ENCODE data around the gene PDHA1.

Gene PDHA1

DNA sequence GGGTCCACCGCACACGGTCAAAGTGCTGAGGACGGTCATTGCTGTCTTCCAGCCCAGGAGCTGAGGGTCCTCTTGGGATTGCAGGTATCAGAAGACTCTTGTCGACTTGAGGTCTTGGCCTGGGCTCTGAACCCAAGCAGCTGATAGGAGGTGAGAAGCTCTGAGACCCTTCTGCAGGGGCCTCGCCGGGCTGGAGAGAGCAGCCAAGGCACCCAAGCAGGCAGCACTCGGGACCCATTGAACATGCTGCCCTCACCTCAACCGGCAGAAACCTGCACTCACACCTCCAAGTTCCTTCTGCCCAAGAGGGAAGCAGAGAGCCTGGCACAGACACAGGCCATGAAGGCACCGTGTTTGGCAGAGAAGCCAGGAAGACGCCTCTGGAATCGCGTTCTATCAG lies 34.1 kb downstream of the PDHA1 start:
- DNase-seq: no peak

DNA sequence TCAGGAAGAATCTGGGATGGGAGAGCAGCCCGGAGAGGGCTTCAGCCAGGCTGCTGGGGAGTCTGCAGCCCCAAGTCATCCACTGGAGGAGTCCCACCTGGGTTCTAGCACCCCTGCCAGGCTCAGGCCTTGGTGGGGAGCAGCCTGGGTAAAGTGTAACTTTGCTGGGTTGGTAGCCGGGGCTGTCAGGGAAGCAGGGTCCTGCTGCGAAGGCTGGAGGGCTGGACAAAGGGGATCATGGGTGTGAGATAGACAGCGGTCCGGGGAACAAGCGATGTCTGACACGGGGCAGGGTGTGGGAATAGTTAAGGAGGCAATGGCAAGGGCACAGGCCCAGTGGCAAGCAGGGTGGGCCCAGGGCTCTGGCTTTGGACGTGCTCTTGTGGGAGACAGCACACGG lies 37.6 kb downstream of the PDHA1 start:
- DNase-seq: no peak

- peak; percentile 54 for DNase-seq
Observed at GRCh38 chrX:19382555-19383145, 38.9 kb downstream of the PDHA1 start.

DNA sequence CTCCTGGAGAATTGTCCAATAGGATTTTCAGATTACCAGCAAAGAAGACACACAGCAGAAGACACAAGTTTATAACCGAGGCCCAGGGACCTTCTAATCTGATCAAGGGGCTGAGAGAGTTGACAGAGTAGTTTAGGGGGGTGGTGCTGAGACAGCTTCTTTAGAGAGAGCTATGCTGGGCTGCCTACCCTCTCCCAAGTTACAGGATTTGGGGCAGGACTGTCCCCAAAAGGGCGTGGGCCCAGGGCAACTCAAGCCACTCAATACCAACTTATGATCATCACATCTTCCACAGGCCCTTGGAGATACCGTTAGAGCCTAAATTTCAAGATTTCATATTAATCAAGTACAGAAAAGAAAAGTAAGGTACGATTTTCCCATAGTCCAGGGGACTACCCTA lies 43.0 kb downstream of the PDHA1 start:
- DNase-seq: no peak

DNA sequence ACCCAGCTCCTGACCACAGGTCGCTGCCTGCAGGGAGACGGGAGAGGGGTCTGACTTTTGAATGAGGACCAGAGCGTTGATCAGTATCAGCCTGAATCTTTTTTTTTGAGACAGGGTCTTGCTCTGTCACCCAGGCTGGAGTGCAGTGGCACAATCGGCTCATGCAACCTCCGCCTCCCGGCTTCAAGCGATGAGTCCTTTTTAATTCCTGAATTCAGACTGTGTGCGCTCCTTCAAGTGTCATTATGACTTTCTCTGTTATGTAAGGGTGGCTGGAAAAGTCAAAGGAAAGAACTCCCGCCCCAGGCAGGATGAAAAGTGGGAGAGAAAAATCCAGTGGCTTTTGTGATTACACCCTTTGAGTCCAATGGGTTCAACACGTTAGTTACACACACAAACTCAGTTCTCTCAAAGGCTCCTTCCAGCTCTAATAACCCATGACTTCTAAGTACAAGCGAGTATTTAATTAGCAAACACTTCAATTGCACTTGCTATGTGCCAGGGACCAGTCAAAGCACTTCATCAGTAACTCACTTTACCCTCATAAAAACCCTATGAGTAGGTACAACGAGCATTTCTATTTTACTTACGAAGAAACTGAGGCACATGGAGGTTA lies 44.4 kb downstream of the PDHA1 start:
- DNase-seq: no peak

GRCh38 chrX:19388741-19389140 lies 45.0 kb downstream of the PDHA1 start:
- no peak for DNase-seq

- no peak for DNase-seq
Observed at GRCh38 chrX:19389227-19389845, 45.6 kb downstream of the PDHA1 start.

GRCh38 chrX:19392078-19392477 lies 48.4 kb downstream of the PDHA1 start:
- no peak for DNase-seq

- DNase-seq: no peak
Observed at GRCh38 chrX:19392703-19393102, 49.0 kb downstream of the PDHA1 start.

DNA sequence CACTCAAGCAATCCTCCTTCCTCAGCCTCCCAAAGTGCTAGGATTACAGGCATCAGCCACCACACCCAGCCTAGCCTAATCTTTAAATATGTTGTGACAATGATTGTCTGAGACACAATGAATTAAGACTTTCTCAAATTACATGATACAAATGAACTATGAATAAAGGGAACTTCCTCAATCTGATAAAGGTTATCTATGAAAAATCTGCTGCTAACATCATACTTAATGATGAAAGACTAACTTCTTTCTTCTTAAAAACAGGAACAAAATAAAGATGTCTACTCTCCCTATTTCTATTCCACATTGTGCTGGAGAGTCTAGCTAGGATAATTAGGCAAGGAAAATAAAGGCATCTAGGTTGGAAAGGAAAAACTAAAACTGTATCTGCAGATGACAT lies 60.0 kb downstream of the PDHA1 start:
- no peak for DNase-seq

DNA sequence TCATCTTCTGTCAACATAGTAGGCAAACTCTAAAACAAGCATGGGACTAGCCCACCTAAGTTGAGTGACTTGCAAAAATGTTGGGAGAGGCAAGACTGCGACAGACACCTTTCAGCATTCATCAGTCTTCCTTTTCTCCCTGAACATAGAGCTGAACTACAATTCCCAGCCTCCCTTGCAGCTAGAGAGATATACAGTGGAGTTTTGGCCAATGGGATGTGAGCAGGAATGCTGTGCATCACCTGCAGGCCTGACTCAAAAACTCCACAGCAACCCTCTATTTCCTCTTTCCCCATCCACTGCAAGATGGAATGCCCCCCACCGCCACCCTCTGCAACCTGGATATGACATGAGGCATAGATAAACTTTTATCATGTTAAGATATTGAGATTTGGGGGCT lies 66.5 kb downstream of the PDHA1 start:
- DNase-seq: no peak

All from stimulated activated CD4-positive, alpha-beta T cell treated with anti-CD3 and anti-CD28 coated beads, Interleukin-4, amount 100 ng/mL, for 24 hours (primary cell).